Progenitor cell of endocrine pancreas (in vitro differentiated cells): ENCODE results near the gene CCDC188. TPM values are rescaled to one million over a fixed set of nuclear protein-coding genes. Genes with fewer than 3 reads are reported as not detected.

Experiments used
- DNase-seq: peaks from one replicate; pipeline ENCODE4 v3.0.0; 2021; ENCODE audit warnings: low spot score; ENCODE audit not compliant: unreplicated experiment
- H3K27ac Mint-ChIP-seq: 2 replicates; pipeline ENCODE4 v1.8.0; 2021; ENCODE audit warnings: mild to moderate bottlenecking, moderate library complexity, mixed read lengths
- H3K27me3 Mint-ChIP-seq: 2 replicates; pipeline ENCODE4 v1.8.0; 2021; ENCODE audit warnings: mixed read lengths
- H3K36me3 Mint-ChIP-seq: 2 replicates; pipeline ENCODE4 v1.8.0; 2022; ENCODE audit warnings: mixed read lengths; ENCODE audit not compliant: insufficient read depth
- H3K4me1 Mint-ChIP-seq: 2 replicates; pipeline ENCODE4 v1.8.0; 2021; ENCODE audit warnings: low read depth, mixed read lengths
- H3K4me3 Mint-ChIP-seq: 2 replicates; pipeline ENCODE4 v1.8.0; 2021; ENCODE audit warnings: low read depth, mild to moderate bottlenecking, moderate library complexity, mixed read lengths
- H3K9me3 Mint-ChIP-seq: 2 replicates; pipeline ENCODE4 v1.8.0; 2021; ENCODE audit warnings: low read depth, mixed read lengths
- CTCF ChIP-seq: fragments of 200-600 bp; sonication (generic); IDR thresholded peaks from one replicate; pipeline ENCODE4 v1.5.0; 2021; ENCODE audit warnings: antibody characterized with exemption, mild to moderate bottlenecking; ENCODE audit not compliant: unreplicated experiment
- total RNA-seq: library from RNA; stranded (reverse); gene quantifications from 2 replicates; pipeline ENCODE4 v1.2.1, GENCODE V29; 2021

The CCDC188 gene
- total RNA-seq, 1 donor from 2014 or later: 3.3 TPM

DNA sequence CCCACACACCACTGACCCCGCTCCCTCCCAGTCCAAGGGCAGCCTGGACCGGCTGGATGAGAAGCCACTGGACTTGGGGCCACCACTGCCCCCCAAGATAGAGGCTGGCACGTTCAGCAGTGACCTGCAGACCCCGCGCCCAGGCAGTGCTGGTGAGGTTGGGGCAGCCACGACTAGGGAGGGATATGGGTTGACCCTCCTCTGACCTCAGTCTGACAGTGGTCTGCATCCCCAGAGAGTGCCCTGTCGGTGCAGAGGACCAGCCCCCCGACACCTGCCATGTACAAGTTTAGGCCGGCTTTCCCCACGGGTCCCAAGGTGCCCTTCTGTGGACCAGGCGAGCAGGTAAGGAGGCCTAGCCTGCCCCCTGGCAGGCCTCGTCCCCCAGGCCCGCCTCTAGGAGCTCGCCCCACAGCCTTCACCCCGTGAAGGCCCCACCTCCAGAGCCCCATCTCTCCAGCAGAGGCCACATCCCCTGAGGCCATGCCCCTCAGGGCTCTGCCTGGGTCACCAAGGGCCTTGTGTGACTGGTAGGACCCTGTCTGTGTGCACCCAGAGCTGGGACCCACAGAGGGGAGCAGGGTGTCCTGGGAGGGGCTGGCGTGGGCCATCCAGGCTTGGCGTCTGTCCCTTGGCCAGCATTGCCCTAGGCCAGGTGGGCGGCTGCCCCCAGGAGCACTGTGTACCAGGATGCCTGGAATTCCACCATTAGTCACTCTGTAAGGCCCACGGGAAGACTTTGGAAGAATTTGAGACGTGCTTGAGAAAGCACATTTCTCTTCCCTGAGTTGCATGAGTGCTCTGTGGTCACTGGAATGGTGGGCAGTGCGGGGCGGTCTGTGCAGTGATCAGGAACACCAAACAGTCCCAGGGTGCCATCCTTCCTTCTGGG, 9.4 kb downstream of the CCDC188 start:
- no peaks in the 10 kb centered on the region for H3K4me1 Mint-ChIP-seq
- H3K9me3 Mint-ChIP-seq: no peaks in the 10 kb centered on the region
- no peak for TF ChIP-seq CTCF
- no peak overlapping the region for H3K27ac Mint-ChIP-seq
- no peaks in the 10 kb centered on the region for H3K36me3 Mint-ChIP-seq
- no peaks in the 10 kb centered on the region for H3K27me3 Mint-ChIP-seq
- no peak overlapping the region for H3K4me3 Mint-ChIP-seq
- DNase-seq: no peak

DNA sequence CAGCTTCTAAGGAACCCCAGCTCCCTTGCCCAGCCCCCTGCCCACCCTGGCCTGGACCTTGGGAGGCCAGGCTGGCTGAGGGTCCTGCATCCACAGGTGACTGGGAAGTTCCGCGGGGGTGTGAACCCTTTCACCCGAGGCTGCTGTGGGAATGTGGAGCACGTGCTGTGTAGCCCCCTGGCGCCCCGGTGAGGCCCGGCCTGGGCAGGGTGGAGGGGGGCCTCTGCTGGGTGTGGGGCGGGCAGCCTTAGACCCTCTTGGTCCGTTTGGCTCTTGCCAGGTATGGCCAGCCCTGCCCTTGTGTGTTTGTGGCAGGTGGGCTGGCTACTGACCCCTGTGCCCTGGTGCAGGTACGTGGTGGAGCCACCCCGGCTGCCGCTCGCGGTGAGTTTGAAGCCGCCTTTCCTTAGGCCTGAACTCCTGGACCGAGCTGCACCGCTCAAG, 10.3 kb downstream of the CCDC188 start:
- Mint-ChIP-seq H3K36me3 (no peaks in the 10 kb centered on the region), H3K27ac (no peak overlapping the region), H3K4me3 (no peak overlapping the region), H3K4me1 (no peaks in the 10 kb centered on the region), H3K9me3 (no peaks in the 10 kb centered on the region), H3K27me3 (no peaks in the 10 kb centered on the region)
- no peak for DNase-seq
- no peak for TF ChIP-seq CTCF

GRCh38 chr22:20140107-20140445, 10.8 kb downstream of the CCDC188 start:
- Mint-ChIP-seq H3K27ac (no peak overlapping the region), H3K4me3 (no peak overlapping the region), H3K9me3 (no peaks in the 10 kb centered on the region), H3K36me3 (no peaks in the 10 kb centered on the region), H3K27me3 (no peaks in the 10 kb centered on the region), H3K4me1 (no peaks in the 10 kb centered on the region)
- DNase-seq: no peak
- TF ChIP-seq CTCF: no peak

- H3K9me3 Mint-ChIP-seq: no peaks in the 10 kb centered on the region
- no peak for DNase-seq
- H3K4me1 Mint-ChIP-seq: no peaks in the 10 kb centered on the region
- H3K36me3 Mint-ChIP-seq: no peaks in the 10 kb centered on the region
- no peaks in the 10 kb centered on the region for H3K27me3 Mint-ChIP-seq
- no peak overlapping the region for H3K4me3 Mint-ChIP-seq
- TF ChIP-seq CTCF: no peak
- H3K27ac Mint-ChIP-seq: no peak overlapping the region
These were observed 11.3 kb downstream of the CCDC188 start for GRCh38 chr22:20139391-20140106.

DNA sequence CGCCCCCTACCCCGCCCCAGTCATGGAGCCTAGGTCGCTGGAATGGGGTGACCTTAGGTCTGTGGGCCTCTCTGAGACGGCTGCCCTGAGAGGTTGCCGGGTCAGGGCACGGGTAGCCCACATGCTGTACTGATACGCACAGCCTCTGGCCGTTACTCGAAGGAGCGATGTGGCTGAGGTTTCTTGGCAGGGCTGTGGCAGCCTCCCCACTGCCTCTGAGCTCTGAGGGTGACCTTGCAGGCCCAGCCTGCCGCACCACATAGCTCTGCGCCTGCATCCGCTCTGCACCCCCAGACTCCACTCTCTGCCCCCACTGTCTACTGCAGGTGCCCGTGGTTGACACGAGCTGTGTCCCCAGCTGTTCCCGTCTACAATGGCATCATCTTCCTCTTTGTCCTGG, 12.0 kb downstream of the CCDC188 start:
- TF ChIP-seq CTCF: no peak
- Mint-ChIP-seq H3K27me3 (no peaks in the 10 kb centered on the region), H3K36me3 (no peaks in the 10 kb centered on the region), H3K4me1 (no peaks in the 10 kb centered on the region), H3K27ac (no peak overlapping the region), H3K4me3 (no peak overlapping the region), H3K9me3 (no peaks in the 10 kb centered on the region)
- DNase-seq: no peak
